GM21619 (cell line): ENCODE measurements around the gene KLHL22.
"Not testable (repeated sequence)": the region's sequence is repeated elsewhere in the genome, so short reads cannot be mapped to it uniquely, and the experiment has no call there.

Experiments used
- ATAC-seq: cut with Tn5 transposase; IDR thresholded peaks from one replicate; pipeline ENCODE4 v1.9.1; 2021; ENCODE audit not compliant: unreplicated experiment

The KLHL22 gene

DNA sequence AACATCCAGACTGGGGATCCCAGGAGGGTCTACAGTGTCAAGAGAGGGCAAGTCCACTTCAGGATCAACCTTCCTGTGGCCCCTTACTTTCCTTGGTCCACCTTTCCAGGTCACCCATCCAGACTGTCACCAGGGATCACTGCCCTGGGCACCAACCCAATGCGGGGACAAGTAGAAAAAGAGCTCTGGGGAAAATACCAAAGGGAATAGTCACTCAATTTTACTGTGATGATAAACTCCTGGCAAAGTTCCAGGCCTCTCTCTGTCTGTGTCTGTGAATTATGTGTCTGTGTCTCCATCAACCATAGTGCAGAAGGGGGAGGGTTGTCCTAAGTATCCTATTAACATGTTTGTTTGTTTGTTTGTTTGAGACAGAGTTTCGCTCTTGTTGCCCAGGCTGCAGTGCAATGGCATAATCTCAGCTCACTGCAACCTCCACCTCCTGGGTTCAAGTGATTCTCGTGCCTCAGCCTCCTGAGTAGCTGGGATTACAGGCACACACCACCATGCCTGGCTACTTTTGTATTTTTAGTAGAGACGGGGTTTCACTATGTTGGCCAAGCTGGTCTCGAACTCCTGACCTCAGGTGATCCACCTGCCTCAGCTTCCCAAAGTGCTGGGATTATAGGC lies 8.8 kb upstream of the KLHL22 start:
- ATAC-seq = not testable (repeated sequence)

DNA sequence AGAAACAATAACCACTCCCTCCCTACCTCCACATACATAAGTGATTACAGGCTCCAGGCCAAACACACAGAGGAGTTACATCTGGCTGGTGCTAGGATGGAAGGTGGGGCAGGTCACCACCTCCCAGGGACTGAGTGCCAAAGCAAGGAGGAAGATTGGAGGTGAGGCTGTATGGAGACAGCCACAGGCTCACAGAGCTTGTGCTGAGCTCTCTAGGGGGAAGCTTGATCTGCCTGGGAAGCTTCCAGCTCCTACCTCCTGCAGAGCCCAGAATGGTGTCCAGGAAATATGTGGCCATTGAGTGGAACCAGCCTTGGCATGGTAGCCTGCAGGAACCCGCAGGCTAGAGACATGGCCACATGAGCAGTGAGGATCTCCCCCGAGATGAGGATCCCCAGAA lies 8.2 kb upstream of the KLHL22 start:
- ATAC-seq = no peak

DNA sequence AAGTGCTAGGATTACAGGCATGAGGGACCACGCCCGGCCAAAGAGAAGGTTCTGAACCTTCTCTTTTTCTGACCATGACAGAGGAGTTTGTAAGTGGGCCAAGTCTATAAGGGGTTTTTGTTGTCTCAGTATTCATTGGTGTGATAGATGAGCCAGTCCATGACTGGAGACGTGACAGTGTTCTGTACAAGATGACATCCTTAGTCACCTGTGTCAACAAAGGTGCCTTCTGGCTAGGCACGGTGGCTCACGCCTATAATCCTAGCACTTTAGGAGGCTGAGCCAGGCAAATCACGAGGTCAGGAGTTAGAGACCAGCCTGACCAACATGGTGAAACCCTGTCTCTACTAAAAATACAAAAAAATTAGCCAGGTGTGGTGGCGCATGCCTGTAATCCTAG lies 4.2 kb upstream of the KLHL22 start:
- no peak for ATAC-seq

DNA sequence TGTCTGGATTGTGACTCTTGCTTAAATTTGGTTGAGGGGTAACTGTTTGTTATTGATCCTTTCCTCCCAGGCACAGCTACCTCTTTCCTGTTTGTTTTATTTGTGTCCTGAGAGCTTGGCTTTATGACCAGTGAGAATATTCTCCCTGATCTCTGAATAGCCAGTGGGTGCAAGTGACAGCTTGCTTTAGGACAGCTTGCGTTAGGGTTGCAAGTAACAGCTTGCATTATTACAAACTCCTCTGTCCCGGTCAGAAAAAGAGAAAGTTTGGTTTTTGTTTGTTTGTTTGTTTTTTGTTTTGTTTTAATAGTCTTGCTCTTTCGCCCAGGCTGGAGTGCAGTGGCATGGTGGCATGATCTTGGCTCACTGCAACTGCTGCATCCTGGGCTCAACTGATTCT lies 3.3 kb upstream of the KLHL22 start:
- ATAC-seq = no peak

DNA sequence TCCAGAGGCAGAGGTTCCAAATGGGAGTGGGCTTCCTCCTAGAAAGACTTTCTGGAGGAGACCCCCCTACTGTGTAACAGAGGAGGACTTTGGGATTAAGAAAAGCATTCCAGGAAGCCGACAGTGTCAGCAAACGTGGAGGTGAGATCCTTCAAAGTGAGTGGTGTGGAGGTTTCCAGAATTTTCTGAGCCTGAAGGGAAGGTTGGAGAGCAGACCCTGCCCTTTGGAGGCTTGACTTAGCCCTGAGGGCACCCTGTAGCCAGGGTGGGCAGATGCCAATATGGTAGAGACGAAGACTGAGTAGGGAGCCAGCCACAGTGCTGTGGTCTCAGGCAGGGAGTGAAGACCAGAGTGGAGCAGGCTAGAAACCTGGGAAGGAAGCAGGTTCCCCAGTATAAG lies 1.8 kb upstream of the KLHL22 start:
- ATAC-seq = no peak

DNA sequence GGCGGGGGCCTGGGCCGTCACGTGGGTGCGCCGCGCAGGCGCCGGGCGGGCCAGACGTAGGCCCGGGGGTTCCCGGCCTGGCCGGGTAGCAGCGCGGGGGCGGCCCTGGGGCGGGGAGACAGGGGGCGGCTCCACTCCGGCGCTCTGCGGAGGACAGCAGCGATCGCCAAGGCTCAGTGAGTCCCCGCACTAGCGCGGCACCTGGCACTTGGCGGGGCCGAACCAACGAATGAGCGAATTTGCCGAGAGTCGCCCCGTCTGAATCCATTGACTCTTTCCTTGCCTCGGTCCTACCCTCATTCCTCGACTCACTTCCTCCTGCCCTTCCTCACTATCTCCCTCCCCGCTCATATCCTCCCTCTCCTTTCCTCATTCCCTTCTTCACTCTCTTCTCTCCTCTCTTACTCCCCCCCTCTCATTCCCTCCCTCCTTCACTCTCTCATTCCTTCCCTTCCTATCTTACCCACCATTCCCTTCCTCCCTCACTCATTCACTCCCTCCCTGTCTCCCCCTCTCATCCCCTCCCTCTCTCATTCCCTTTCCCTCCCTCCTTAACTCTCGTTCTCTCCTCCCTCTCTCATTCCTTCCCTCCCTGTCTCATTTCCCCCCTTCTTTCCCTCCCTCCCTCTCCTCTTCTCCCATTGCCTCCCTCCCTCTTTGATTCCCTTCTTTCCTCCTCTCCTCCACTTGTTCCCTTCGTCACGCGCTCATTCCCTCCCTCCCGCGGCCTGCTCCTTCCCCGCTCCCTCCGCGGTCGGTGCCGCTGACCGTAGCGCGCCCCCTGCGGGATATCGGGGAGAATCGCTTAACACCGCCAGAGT lies 476 bp upstream of the KLHL22 start:
- ATAC-seq = peak; percentile 79

DNA sequence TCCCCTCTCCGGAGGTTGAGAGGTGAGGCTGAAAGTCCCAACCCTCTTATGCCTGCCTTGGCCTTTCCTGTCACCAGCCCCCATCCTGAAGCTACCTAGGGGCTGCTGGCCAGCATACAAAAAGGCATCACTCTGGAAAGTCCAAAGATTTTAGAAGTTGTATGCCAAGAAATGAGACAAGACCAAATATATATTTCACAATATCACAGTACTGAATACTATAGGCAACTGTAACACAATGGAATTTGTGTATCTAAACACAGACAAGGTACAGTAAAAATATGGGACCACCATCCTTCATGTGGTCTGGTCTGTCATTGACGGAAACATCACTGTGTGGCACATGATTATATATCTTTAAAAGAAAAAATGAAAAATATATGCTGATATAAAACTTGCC lies 4.2 kb downstream of the KLHL22 start:
- no peak for ATAC-seq

DNA sequence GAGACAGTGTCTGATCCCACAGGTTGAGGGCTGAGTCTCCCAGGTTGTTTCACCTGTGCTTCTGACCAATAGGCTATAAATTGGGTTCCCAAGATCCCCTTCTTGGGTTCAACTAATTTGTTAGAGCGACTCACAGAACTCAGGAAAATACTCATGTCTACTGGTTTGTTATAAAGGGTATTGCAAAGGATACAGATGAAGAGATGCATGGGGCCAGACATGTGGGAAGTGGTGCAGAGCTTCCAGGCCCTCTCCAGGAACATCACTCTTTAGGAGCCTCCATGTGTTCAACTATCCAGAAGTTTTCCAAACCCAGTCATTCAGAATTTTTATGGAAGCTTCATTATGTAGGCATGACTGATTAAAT lies 4.7 kb downstream of the KLHL22 start:
- no peak for ATAC-seq

DNA sequence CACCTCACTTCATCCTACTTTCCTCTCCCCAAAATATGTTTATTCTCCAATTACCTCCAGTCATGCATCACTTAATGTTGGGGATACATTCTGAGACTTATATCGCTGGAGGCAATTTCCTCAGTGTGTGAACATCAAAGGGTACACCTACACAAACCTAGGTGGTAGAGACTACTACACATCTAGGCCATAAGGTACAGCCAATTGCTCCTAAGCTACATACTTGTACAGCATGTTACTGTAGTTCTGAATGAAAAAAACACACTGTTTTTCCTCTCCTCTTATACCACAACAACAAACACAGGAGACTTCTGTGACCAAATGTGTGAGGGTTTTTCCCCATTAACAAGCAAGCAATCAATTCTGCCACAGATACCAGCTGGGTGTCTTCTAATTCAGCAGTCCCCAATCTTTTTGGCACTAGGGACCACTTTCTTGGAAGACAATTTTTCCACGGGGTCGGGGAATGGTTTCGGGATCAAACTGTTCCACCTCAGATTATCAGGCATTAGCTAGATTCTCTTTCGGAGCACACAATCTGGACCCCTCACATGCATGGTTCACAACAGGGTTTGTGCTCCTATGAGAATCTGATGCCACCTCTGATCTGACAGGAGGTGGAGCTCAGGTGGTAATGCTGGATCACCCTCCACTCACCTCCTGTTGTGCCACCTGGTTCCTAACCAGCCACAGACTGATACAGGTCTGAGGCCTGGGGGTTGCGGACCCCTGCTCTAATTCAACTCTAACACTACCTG lies 5.2 kb downstream of the KLHL22 start:
- no peak for ATAC-seq

DNA sequence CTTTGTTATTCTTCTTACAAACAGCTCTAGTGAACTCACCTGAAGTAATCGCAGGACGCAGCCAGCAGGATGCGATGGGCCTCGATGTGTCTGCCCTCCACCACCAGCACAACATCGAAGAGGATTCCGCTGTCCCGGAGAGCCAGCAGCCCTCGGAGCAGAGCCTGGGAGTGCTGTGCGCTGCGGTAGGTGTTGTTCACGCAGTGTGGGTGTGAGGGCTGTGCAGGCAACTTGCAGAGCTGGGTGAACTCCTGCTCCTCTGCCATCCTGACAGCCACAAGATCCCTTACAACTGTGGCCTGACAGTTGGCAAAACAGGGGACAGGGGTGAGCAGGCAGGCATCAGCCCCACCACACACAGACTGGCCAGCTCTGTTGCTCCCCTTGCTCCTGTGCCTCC lies 6.6 kb downstream of the KLHL22 start:
- ATAC-seq = no peak

DNA sequence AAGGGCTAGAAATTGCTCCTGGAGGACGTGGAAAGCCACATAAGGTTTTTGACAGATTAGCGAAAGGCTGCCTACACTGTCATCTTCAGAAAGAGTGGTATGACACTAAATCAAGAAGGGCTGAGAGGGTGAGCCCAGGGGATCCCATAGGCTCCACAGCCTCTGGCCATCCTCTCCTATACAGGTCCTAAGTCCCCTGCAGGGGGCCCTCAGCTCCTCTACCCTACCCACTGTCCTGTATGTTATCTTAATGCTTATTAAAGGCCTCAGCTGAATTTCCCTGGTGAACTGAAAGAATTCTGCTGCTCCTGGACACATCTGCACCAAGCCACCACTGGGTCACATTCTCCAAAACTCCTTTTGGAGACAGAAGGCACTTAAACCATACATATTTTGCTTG lies 7.9 kb downstream of the KLHL22 start:
- no peak for ATAC-seq

DNA sequence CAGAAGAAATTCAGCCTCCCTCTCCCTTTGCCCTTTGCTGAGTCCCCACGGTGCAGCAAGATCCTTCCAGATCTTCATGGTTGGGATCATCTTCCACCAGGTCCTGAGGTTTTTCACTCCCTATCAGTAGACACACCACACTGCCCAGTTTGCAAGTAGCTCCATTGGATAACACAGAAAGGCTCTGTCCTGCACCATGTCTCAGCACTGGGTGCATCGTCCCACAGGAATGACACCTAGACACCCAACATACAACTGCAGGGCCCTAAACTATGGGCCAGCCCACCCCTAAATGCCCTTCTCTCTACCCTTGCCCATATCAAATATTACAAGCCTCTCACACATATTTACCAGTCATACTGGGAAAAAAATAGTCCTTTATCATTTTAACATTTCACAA lies 9.4 kb downstream of the KLHL22 start:
- no peak for ATAC-seq

DNA sequence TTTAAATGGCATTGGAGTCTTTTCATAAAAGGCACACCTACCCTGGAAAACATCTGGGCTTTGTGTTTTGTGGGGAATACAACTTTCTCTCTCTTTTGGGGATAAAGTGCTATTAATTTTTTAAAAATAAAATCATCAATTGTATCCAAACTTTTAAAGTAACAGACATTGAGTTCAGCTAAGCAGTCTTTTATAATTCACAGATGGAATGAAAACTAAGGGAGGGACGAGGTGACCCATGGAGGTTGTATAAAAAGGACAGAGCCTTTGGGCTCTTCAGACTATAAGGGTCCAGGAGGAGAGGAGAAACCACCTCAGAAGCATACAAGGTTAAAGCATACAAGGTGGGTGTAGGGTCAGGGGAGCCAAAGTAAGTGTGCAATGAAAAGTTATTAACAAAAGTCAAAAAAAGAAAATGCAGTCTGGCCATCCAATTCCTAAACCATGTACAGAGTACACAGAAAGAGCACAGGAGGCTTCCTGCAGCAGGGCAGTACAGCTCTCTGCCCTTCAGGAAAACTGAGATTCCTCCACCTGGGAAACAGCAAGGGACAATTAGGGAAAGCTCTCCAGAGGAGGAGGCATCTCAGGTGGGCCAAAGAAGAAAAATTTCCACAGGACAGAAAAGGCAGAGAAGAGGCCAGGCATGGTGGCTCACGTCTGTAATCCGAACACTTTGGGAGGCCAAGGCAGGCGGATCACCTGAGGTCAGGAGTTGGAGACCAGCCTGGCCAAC lies 10.5 kb downstream of the KLHL22 start:
- no peak for ATAC-seq

DNA sequence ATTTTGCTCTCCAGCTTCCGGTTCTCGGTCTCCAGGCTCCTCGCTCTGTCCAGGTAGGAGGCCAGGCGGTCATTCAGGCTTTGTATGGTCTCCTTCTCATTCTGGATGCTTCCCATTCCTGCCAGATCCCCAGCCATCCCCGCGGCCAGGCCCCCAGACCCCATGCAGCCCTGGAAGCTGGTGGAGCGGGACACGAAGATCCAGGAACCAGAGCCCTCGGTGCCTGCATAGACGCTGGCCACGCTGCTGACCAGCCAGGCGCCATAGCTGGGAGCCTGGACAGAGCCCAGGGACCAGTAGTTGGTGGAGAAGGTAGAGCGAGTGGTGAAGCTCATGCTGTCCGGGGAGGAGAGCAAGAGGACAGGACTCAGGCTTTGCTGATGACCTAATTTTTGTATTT lies 11.8 kb downstream of the KLHL22 start:
- no peak for ATAC-seq

DNA sequence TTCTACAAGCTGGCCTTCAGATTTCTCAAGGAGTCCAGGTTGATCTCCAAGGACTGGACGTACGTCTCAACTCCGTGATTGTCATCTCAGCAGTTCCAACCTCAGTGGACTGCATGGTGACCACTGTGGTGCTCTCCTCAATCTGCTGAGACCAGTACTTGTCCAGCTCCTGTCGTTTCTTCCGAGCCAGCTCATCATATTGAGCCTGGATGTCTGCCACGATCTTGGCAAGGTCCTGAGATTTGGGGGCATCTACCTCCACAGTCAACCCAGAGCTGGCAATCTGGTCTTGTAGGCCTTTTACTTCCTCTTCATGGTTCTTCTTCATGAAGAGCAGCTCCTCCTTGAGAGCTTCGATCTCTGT lies 12.5 kb downstream of the KLHL22 start:
- not testable (repeated sequence) for ATAC-seq

DNA sequence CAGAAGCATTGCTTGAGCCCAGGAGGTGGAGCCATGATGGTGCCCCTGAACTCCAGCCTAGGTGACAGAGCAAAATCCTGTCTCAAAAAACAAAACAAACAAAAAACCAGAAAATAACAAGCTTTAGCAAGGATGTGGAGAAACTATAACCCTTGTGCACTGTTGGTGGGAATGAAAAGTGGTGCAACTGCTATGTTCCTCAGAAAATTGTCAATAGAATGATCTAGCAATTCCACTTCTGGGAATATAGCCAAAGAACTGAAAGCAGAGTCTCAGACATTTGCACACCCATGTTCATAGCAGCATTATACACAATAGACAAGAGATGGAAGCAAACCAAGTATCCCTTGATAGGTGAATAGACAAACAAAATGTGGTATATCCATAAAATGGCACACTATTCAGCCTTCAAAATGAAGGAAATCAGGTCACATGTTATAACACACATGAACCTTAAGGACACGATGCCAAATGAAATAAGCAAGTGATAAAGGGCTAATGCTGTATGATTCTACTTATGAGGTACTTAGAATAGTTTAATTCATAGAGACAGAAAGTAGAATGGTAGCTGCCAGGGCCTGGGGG lies 15.9 kb downstream of the KLHL22 start:
- no peak for ATAC-seq

DNA sequence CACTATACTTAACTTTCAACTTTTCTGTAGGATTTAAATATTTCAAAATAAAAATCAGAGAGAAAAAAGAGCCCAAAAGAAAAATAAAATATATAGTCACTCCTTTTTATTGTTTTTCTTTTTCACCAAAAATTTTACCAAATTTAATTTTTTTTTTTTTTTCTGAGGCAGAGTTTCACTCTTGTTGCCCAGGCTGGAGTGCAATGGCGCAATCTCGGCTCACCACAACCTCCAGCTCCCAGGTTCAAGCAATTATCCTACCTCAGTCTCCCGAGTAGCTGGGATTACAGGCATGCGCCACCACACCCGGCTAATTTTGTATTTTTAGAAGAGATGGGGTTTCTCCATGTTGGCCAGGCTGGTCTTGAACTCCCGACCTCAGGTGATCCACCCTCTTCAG lies 17.5 kb downstream of the KLHL22 start:
- not testable (repeated sequence) for ATAC-seq

DNA sequence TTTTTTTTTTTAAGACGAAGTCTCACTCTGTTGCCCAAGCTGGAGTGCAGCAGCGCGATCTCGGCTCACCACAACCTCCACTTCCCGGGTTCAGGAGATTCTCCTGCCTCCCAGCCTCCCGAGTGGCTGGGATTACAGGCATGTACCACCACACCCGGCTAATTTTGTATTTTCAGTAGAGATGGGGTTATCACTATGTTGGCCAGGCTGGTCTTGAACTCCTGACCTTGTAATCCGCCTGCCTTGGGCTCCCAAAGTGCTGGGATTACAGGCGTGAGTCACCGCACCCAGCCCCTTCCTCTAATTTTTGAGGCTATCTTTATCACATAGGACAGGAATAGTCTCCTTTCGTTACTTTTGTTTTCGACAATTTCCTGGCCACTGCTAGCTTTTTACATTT lies 20.0 kb downstream of the KLHL22 start:
- ATAC-seq = not testable (repeated sequence)

DNA sequence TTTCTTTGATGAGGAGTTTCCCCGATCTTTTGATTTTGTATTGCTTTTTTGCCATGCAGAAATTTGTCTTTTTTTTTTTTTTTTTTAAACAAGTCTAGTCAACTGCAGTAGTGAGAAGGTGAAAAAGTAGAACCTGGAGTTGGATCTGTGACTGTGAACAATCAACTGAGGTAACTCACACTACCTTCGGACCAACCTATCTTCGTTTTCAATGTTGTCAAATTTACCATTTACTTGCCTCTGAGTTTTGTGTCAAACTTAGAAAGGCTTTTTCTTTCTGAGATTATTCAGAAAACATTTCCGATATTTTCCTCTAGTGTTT lies 20.5 kb downstream of the KLHL22 start:
- no peak for ATAC-seq

DNA sequence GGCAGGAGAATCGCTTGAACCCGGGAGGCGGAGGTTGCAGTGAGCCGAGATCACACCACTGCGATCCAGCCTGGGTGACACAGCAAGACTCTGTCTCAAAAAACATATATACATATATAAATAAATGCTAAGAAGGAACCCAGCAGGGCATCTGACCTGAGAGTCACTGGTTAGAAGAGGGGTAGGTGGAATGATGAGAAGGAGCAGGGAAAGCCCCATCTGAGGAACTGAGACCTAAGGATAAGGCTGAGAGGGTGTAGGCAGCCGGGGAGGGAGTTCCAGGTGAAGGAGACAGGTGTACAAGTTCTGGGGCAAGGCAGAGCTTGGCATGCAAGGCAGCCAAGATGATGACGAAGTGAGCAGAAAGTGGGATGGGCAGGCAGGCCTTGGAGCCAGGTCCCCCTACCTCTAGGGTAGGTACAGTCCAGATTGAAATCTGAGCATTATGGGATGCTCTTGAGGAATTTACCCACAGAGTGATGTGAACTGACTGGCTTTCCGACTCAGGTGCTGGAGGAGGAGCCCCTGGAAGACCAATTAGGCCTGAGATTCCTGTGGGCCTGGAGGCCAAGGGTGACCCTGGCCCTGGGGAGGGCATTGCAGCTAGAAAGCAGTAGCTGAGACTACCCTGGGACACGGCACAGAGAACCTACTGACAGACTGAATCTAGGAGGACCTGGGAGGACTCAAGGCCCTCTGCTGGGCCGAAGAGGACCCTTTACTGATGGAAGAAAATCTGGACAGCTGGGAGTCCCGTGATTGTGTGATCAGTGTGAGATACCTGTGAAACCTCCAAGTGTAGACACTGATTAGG lies 22.8 kb downstream of the KLHL22 start:
- no peak for ATAC-seq
